Right atrium auricular region (tissue), 2 donors: ENCODE results near the gene ABHD6. TPM values are rescaled to one million over a fixed set of nuclear protein-coding genes. Genes with fewer than 3 reads are reported as not detected.

ENCODE experiments used
- DNase-seq: peaks from one replicate; pipeline ENCODE4 v3.0.0-alpha.2; 2019; ENCODE audit warnings: low spot score
- H3K27ac ChIP-seq, 2 donors: fragments of 200-600 bp; sonication (generic); 1 replicate in 1 of 2; 2 replicates in 1 of 2; pipeline ENCODE4 v1.5.1; 2016 to 2019
- H3K27me3 ChIP-seq, 2 donors: fragments of 200-600 bp; sonication (generic); one replicate each; pipeline versions ENCODE4 v1.5.1 to v1.6.0; 2017 to 2019
- H3K36me3 ChIP-seq: fragments of 200-600 bp; sonication (generic); one replicate; pipeline ENCODE4 v1.5.1; 2016
- H3K4me1 ChIP-seq, 2 donors: fragments of 200-600 bp; sonication (generic); one replicate each; pipeline versions ENCODE4 v1.5.1 to v1.6.0; 2017 to 2019
- H3K4me3 ChIP-seq, 2 donors: fragments of 200-600 bp; sonication (generic); 1 replicate in 1 of 2; 2 replicates in 1 of 2; pipeline ENCODE4 v1.5.1; 2017 to 2019; ENCODE audit warnings: mild to moderate bottlenecking in 1 of 2, moderate library complexity in 1 of 2
- H3K9me3 ChIP-seq, 2 donors: fragments of 200-600 bp; sonication (generic); one replicate each; pipeline ENCODE4 v1.5.1; 2019
- total RNA-seq, 2 donors: library from RNA; depleted of rRNA; stranded (reverse); fragments of >200 nt; gene quantifications; one replicate each; pipeline ENCODE4 v1.1.0, GENCODE V29; 2016
- TF ChIP-seq, protein P1 (sequence below), 2 donors: fragments of 200-600 bp; sonication (generic); IDR thresholded peaks; one replicate each; pipeline ENCODE4 v1.5.1; 2019; ENCODE audit warnings: antibody characterized with exemption in 2 of 2

The ABHD6 gene
- total RNA-seq, 2 donors from 2014 or later = 11.3 to 13.8 TPM

DNA sequence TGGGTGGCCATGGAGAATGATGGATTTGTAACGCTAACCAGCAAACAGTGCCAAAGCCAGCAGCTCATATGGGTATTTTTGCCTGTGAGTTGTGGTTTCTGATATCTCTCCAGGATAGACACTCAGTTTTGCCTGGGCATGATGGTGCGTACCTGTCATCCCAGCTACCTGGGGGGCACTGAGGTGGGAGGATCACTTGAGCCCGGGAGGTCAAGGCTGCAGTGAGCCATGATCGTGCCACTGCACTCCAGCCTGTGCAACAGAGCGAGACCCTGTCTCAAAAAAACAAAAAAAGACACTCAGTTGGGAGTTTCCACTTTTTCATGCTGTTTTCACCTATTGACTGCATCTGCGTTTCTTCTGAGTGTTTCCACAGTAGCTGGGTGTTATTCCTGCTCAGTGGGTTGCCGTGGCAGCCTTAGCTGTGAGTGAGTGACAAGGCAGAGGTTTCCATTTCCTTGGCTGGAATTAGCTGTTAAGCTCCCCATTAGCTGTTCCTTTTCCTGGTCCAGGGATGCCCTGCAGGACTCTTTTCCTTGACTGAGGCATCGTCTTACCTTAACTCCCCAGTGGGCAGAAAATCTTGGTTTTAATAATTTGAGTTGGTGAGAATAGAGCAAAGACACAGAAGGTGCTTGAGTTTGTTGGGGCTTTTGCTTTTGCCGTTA lies 54.2 kb downstream of the ABHD6 start:
- TF ChIP-seq, protein P1, sequence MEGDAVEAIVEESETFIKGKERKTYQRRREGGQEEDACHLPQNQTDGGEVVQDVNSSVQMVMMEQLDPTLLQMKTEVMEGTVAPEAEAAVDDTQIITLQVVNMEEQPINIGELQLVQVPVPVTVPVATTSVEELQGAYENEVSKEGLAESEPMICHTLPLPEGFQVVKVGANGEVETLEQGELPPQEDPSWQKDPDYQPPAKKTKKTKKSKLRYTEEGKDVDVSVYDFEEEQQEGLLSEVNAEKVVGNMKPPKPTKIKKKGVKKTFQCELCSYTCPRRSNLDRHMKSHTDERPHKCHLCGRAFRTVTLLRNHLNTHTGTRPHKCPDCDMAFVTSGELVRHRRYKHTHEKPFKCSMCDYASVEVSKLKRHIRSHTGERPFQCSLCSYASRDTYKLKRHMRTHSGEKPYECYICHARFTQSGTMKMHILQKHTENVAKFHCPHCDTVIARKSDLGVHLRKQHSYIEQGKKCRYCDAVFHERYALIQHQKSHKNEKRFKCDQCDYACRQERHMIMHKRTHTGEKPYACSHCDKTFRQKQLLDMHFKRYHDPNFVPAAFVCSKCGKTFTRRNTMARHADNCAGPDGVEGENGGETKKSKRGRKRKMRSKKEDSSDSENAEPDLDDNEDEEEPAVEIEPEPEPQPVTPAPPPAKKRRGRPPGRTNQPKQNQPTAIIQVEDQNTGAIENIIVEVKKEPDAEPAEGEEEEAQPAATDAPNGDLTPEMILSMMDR (IDR thresholded peaks at IDR 0.05) = no peak
- Histone ChIP-seq H3K4me3 (no peak overlapping the region), H3K36me3 (no peaks in the 10 kb centered on the region), H3K9me3 (no peaks in the 10 kb centered on the region), H3K27ac (no peak overlapping the region), H3K4me1 (peaks cover 0 to 10% of the 10 kb centered on the region in 2 donors), H3K27me3 (no peaks in the 10 kb centered on the region)
- no peak for DNase-seq

DNA sequence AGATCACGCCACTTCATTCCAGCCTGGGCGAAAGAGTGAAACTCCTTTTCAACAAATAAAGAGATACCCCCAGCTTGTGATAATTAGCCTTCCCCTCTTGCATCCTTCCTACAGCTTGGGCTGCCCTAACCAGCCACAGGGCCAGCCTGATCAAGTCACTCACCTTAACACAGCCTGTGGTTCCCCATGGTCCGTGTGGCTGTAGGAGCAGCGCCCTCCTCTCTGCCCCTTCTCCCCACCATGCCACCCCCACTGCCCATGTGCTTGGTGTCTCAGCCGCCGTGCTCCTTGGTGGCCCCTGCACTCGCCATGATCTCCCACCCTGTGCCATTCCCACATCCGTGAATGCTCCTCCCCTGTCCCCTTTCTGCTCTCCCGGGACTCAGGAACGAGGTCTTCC lies 55.3 kb downstream of the ABHD6 start:
- Histone ChIP-seq H3K4me3 (no peak overlapping the region), H3K27ac (no peak overlapping the region), H3K36me3 (no peaks in the 10 kb centered on the region), H3K4me1 (peaks cover 0 to 5% of the 10 kb centered on the region in 2 donors), H3K27me3 (no peaks in the 10 kb centered on the region), H3K9me3 (no peaks in the 10 kb centered on the region)
- no peak for DNase-seq
- TF ChIP-seq, protein P1 (IDR thresholded peaks at IDR 0.05) = no peak

DNA sequence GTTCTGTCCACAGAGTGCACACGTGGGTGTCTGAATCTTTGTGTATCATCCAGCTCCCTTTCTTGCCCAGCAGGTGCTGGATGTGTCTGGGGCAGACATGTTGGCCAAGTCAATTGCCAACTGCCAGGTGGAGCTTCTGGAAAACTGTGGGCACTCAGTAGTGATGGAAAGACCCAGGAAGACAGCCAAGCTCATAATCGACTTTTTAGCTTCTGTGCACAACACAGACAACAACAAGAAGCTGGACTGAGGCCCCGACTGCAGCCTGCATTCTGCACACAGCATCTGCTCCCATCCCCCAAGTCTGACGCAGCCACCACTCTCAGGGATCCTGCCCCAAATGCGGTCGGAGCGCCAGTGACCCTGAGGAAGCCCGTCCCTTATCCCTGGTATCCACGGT lies 55.9 kb downstream of the ABHD6 start:
- no peaks in the 10 kb centered on the region for H3K36me3 ChIP-seq
- H3K27me3 ChIP-seq = no peaks in the 10 kb centered on the region
- no peak overlapping the region for H3K27ac ChIP-seq
- no peaks in the 10 kb centered on the region for H3K9me3 ChIP-seq
- H3K4me3 ChIP-seq = no peak overlapping the region
- no peaks in the 10 kb centered on the region for H3K4me1 ChIP-seq
- no peak for DNase-seq
- TF ChIP-seq, protein P1 (IDR thresholded peaks at IDR 0.05) = no peak

DNA sequence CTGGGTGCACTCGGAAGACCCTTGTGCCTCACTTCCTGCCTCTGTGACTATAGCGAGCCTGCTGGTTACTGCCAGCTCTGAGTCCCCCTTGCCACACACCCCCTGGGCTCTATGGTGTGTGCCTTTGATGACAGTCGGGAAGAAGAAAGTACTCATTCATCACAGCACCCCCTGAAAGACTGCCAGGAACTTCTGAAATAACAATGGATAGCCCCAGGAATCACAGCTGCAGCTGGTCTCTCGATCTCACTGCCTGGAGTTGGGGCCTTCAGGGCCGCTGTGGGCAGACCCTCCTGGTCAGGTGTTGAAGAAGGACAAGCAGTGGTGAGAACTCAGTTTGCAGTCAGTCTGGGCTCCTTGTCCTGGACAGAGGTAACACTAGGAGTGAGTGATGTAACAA lies 58.7 kb downstream of the ABHD6 start:
- no peak for DNase-seq
- Histone ChIP-seq H3K4me3 (no peak overlapping the region), H3K27ac (no peak overlapping the region), H3K9me3 (no peaks in the 10 kb centered on the region), H3K4me1 (no peaks in the 10 kb centered on the region), H3K36me3 (no peaks in the 10 kb centered on the region), H3K27me3 (no peaks in the 10 kb centered on the region)
- TF ChIP-seq, protein P1 (IDR thresholded peaks at IDR 0.05) = no peak

DNA sequence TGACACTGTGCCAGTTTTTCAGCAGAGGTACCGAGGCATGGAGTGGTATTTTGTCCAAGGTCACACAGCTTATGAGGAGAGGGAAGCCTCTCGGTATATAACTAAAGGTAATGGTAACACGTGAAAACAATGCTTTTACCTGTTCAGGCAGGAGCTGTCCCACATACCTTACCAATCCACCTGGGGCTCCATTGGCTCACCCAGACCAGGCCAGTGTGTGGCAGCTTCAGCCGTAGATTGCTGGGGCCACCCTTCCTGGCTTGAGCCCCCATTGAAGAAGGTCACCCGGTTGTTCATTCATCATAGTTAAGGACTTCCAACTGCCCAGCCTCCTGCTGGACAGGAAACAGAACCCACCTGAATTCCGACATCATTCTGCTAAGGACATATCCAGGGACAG lies 59.3 kb downstream of the ABHD6 start:
- TF ChIP-seq, protein P1 (IDR thresholded peaks at IDR 0.05) = no peak
- H3K27ac ChIP-seq = no peak overlapping the region
- no peaks in the 10 kb centered on the region for H3K36me3 ChIP-seq
- H3K27me3 ChIP-seq = no peaks in the 10 kb centered on the region
- no peak for DNase-seq
- no peak overlapping the region for H3K4me3 ChIP-seq
- no peaks in the 10 kb centered on the region for H3K4me1 ChIP-seq
- no peaks in the 10 kb centered on the region for H3K9me3 ChIP-seq

DNA sequence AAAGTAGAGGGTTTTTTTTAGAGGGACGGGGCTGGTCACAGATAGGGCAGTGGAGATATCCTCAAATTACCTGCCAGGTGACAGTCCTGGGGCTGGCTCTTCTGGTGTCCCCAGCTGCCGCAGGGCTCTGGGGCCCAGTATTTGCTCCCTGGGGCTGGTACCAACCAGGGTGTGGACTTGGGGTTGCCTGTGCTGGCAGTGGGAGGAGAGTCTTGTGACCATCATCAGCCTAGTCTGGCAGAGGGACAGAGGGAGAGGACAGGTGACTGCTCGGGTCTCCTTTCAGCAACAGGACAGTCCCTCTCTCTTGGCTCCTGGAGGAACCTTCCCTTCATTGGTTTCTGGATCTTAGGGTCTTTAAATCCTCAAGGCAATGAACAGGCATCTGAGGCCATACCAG lies 60.6 kb downstream of the ABHD6 start:
- no peaks in the 10 kb centered on the region for H3K4me1 ChIP-seq
- H3K27ac ChIP-seq = no peak overlapping the region
- H3K27me3 ChIP-seq = no peaks in the 10 kb centered on the region
- H3K36me3 ChIP-seq = no peaks in the 10 kb centered on the region
- DNase-seq = no peak
- H3K4me3 ChIP-seq = no peak overlapping the region
- TF ChIP-seq, protein P1 (IDR thresholded peaks at IDR 0.05) = no peak
- no peaks in the 10 kb centered on the region for H3K9me3 ChIP-seq
